Left ventricle myocardium superior (tissue), 1 donor: ENCODE data around the gene PPP3CA. TPM values are rescaled to one million over a fixed set of nuclear protein-coding genes. Genes with fewer than 3 reads are reported as not detected.
"Not testable (repeated sequence)": the region's sequence is repeated elsewhere in the genome, so short reads cannot be mapped to it uniquely, and the experiment has no call there.

Experiments used
- ATAC-seq: fragments of 200-7000 bp; cut with Tn5 transposase; one replicate; pipeline ENCODE4 v1.9.1; 2020; ENCODE audit warnings: mild to moderate bottlenecking, moderate library complexity
- DNase-seq: peaks from one replicate; pipeline ENCODE4 v3.0.0-alpha.2; 2020
- intact Hi-C: fragments of 100-400 bp; cut with micrococcal nuclease; formaldehyde crosslinking; loops from one replicate; pipeline ENCODE4 v1.11.0; 2022
- total RNA-seq: library from RNA; stranded (reverse); fragmentation: NEBNext Ultra II Directional; extraction: Animal tissue kit (Norgen Biotek cat#: 25700); gene quantifications from one replicate; pipeline ENCODE4 v1.2.1, GENCODE V29; 2021
- donor health status: DM: no; HTN: yes; CAD: no; lungs with severe emphysema.

The PPP3CA gene
- total RNA-seq, 1 donor from 2014 or later: 20.1 TPM

GRCh38 chr4:101265816-101266172 is 81.5 kb downstream of the PPP3CA start:
- ATAC-seq: no peak
- intact Hi-C loops: no loop called here

GRCh38 chr4:101264993-101265815 is 82.1 kb downstream of the PPP3CA start:
- intact Hi-C loops: no loop called here
- ATAC-seq (no peak), DNase-seq (no peak)

More at GRCh38 chr4:101265816-101266172, 81.5 kb downstream of the PPP3CA start:
- no peak for DNase-seq

GRCh38 chr4:101264512-101264911 is 82.8 kb downstream of the PPP3CA start:
- ATAC-seq (no peak), DNase-seq (no peak)
- intact Hi-C loops: no loop called here

GRCh38 chr4:101262683-101263082 is 84.6 kb downstream of the PPP3CA start:
- intact Hi-C loops: no loop called here
- no peak for DNase-seq
- ATAC-seq: no peak

- no peak for ATAC-seq
- no peak for DNase-seq
Measured at GRCh38 chr4:101259876-101260275, 87.5 kb downstream of the PPP3CA start.

GRCh38 chr4:101258883-101259282 is 88.4 kb downstream of the PPP3CA start:
- ATAC-seq: no peak
- DNase-seq: no peak
- intact Hi-C loops: no loop called here

More at GRCh38 chr4:101259876-101260275, 87.5 kb downstream of the PPP3CA start:
- intact Hi-C loops: no loop called here

GRCh38 chr4:101256222-101256621 is 91.1 kb downstream of the PPP3CA start:
- intact Hi-C loops: no loop called here
- no peak for DNase-seq
- ATAC-seq: no peak

- ATAC-seq (no peak), DNase-seq (no peak)
- intact Hi-C loops: no loop called here
Measured at GRCh38 chr4:101254776-101255175, 92.5 kb downstream of the PPP3CA start.

- DNase-seq (no peak), ATAC-seq (no peak)
Measured at GRCh38 chr4:101253121-101253520, 94.2 kb downstream of the PPP3CA start.

GRCh38 chr4:101252721-101253120 is 94.6 kb downstream of the PPP3CA start:
- no peak for ATAC-seq
- intact Hi-C loops: no loop called here
- DNase-seq: no peak

More at GRCh38 chr4:101253121-101253520, 94.2 kb downstream of the PPP3CA start:
- intact Hi-C loops: no loop called here

GRCh38 chr4:101251261-101251660 is 96.1 kb downstream of the PPP3CA start:
- ATAC-seq (no peak), DNase-seq (no peak)
- intact Hi-C loops: no loop called here

GRCh38 chr4:101244349-101244748 is 103.0 kb downstream of the PPP3CA start:
- DNase-seq (no peak), ATAC-seq (no peak)
- intact Hi-C loops: no loop called here

GRCh38 chr4:101242441-101242840 is 104.9 kb downstream of the PPP3CA start:
- DNase-seq: no peak
- no peak for ATAC-seq
- intact Hi-C loops: no loop called here

GRCh38 chr4:101240099-101240498 is 107.2 kb downstream of the PPP3CA start:
- intact Hi-C loops: no loop called here
- no peak for ATAC-seq
- no peak for DNase-seq

- intact Hi-C loops: no loop called here
- DNase-seq: no peak
- ATAC-seq: no peak
Measured at GRCh38 chr4:101239665-101240064, 107.7 kb downstream of the PPP3CA start.

GRCh38 chr4:101238706-101239105 is 108.6 kb downstream of the PPP3CA start:
- intact Hi-C loops: no loop called here
- ATAC-seq (peak; percentile 31), DNase-seq (no peak)

- intact Hi-C loops: no loop called here
- DNase-seq (no peak), ATAC-seq (no peak)
Measured at GRCh38 chr4:101237773-101238172, 109.6 kb downstream of the PPP3CA start.

- intact Hi-C loops: no loop called here
Measured at GRCh38 chr4:101236097-101236496, 111.2 kb downstream of the PPP3CA start.

GRCh38 chr4:101234141-101234540 is 113.2 kb downstream of the PPP3CA start:
- ATAC-seq, intact Hi-C loops, DNase-seq: not testable (repeated sequence)

More at GRCh38 chr4:101236097-101236496, 111.2 kb downstream of the PPP3CA start:
- DNase-seq (no peak), ATAC-seq (no peak)

- intact Hi-C loops: no loop called here
- DNase-seq (no peak), ATAC-seq (peak; percentile 28)
Measured at GRCh38 chr4:101232074-101232776, 115.1 kb downstream of the PPP3CA start.
